GM23338 (cell line): Measurements from ENCODE around the gene SCYGR1. TPM values are rescaled to one million over a fixed set of nuclear protein-coding genes. Genes with fewer than 3 reads are reported as not detected.

Experiments
- ATAC-seq: fragments of 200-7000 bp; cut with Tn5 transposase; 3 replicates; pipeline ENCODE4 v1.9.1; 2020
- DNase-seq: peaks from one replicate; pipeline ENCODE4 v3.0.0-alpha.2; 2015; ENCODE audit warnings: low spot score
- H2AFZ ChIP-seq: fragments of 200-600 bp; sonication (generic); 2 replicates; pipeline ENCODE4 v1.8.0; 2016; ENCODE audit warnings: antibody characterized with exemption, mild to moderate bottlenecking, moderate library complexity
- H3F3A ChIP-seq: fragments of 200-600 bp; sonication (generic); replicated peaks from 2 replicates; pipeline ENCODE4 v1.8.0; 2017; ENCODE audit warnings: antibody characterized with exemption, mixed run types, low read depth
- H3K27ac ChIP-seq: fragments of 200-600 bp; sonication (generic); 2 replicates; pipeline ENCODE4 v1.6.1; 2016; ENCODE audit warnings: low read depth
- H3K27me3 ChIP-seq: fragments of 200-600 bp; sonication (generic); 2 replicates; pipeline ENCODE4 v1.8.0; 2016; ENCODE audit warnings: mild to moderate bottlenecking, mixed run types, moderate library complexity; ENCODE audit not compliant: insufficient read depth
- H3K36me3 ChIP-seq: fragments of 200-600 bp; sonication (generic); 2 replicates; pipeline ENCODE4 v1.8.0; 2016; ENCODE audit warnings: mild to moderate bottlenecking; ENCODE audit not compliant: insufficient read depth
- H3K4me1 ChIP-seq: fragments of 200-600 bp; sonication (generic); 2 replicates; pipeline ENCODE4 v1.8.0; 2016; ENCODE audit warnings: mild to moderate bottlenecking, moderate library complexity; ENCODE audit not compliant: insufficient read depth
- H3K4me2 ChIP-seq: fragments of 200-600 bp; sonication (generic); 2 replicates; pipeline ENCODE4 v1.7.1; 2017; ENCODE audit warnings: mixed run types
- H3K4me3 ChIP-seq: fragments of 200-600 bp; sonication (generic); 2 replicates; pipeline ENCODE4 v1.6.1; 2016; ENCODE audit warnings: mixed run types
- H3K79me2 ChIP-seq: fragments of 200-600 bp; sonication (generic); replicated peaks from 2 replicates; pipeline ENCODE4 v1.8.0; 2017; ENCODE audit warnings: mild to moderate bottlenecking; ENCODE audit not compliant: insufficient read depth
- H3K9me2 ChIP-seq: fragments of 200-600 bp; sonication (generic); 2 replicates; pipeline ENCODE4 v1.8.0; 2017; ENCODE audit not compliant: insufficient read depth
- H4K20me1 ChIP-seq: fragments of 200-600 bp; sonication (generic); replicated peaks from 2 replicates; pipeline ENCODE4 v1.8.0; 2017; ENCODE audit warnings: mild to moderate bottlenecking; ENCODE audit not compliant: insufficient read depth
- H3K27ac Mint-ChIP-seq: 2 replicates; pipeline ENCODE4 v1.8.0; 2020; ENCODE audit warnings: inconsistent platforms, mild to moderate bottlenecking, moderate library complexity, mixed read lengths
- H3K27me3 Mint-ChIP-seq: 3 replicates; pipeline ENCODE4 v1.8.0; 2022; ENCODE audit warnings: low read depth, mild to moderate bottlenecking, moderate library complexity, mixed read lengths, inconsistent platforms; ENCODE audit not compliant: insufficient read depth, poor library complexity
- H3K36me3 Mint-ChIP-seq: 3 replicates; pipeline ENCODE4 v1.8.0; 2021; ENCODE audit warnings: low read depth, mild to moderate bottlenecking, inconsistent platforms, moderate library complexity, mixed read lengths
- H3K4me1 Mint-ChIP-seq: 3 replicates; pipeline ENCODE4 v1.8.0; 2020; ENCODE audit warnings: mild to moderate bottlenecking, inconsistent platforms, mixed read lengths
- H3K4me3 Mint-ChIP-seq: 3 replicates; pipeline ENCODE4 v1.8.0; 2021; ENCODE audit warnings: moderate library complexity, mild to moderate bottlenecking, inconsistent platforms, mixed read lengths
- H3K9me3 Mint-ChIP-seq: 3 replicates; pipeline ENCODE4 v1.8.0; 2020; ENCODE audit warnings: moderate library complexity, mild to moderate bottlenecking, inconsistent platforms, mixed read lengths
- CTCF ChIP-seq, 2 experiments: fragments of 200-600 bp in 1 of 2; sonication (generic) in 1 of 2; conservative IDR thresholded peaks; 2 replicates each; pipeline versions ENCODE4 v1.5.1 to v1.6.1; 2016 to 2017; ENCODE audit warnings: antibody characterized with exemption in 2 of 2, low read depth in 2 of 2, mild to moderate bottlenecking in 2 of 2, moderate library complexity in 1 of 2
- NANOG ChIP-seq: IDR thresholded peaks from 2 replicates; pipeline ENCODE4 v1.6.1; 2016; ENCODE audit warnings: antibody characterized with exemption, borderline replicate concordance
- REST ChIP-seq: IDR thresholded peaks from one replicate; pipeline ENCODE4 v1.6.1; 2018; ENCODE audit warnings: antibody characterized with exemption; ENCODE audit not compliant: unreplicated experiment
- ZNF462 ChIP-seq: fragments of 250-450 bp; sonication (Bioruptor Pico); IDR thresholded peaks from 2 replicates; pipeline ENCODE4 v1.5.0; 2020; ENCODE audit warnings: mild to moderate bottlenecking, moderate library complexity
- polyA plus RNA-seq: library from polyadenylated mRNA; unstranded; fragments of >200 nt; fragmentation: Nextera tagmentation; extraction: Ambion mirVana; gene quantifications from 2 replicates; pipeline ENCODE4 v1.2.1, GENCODE V29; 2016
- total RNA-seq: library from RNA; depleted of rRNA; stranded (reverse); fragments of >200 nt; shearing (Covaris generic); gene quantifications from 2 replicates; pipeline ENCODE4 v1.2.3, GENCODE V29; 2014

Gene SCYGR1
- total and polyA plus RNA-seq, 2 experiments from 2014 or later, result not detected

- H3K4me2 ChIP-seq, result no peak overlapping the region
- no peaks in the 10 kb centered on the region for H3K27me3 ChIP-seq
- Mint-ChIP-seq H3K9me3 (no peaks in the 10 kb centered on the region), H3K36me3 (no peaks in the 10 kb centered on the region), H3K4me1 (peaks cover 8% of the 10 kb centered on the region), H3K27ac (no peak overlapping the region), H3K27me3 (no peaks in the 10 kb centered on the region), H3K4me3 (no peak overlapping the region)
- ATAC-seq (peak; percentile 47; the same call in 2 of the 3 replicates), DNase-seq (peak; percentile 54)
- no peaks in the 10 kb centered on the region for H4K20me1 ChIP-seq
- peak overlapping the region; percentile 60; the same call in 1 of the 2 replicates for H2AFZ ChIP-seq
- H3K4me1 ChIP-seq, result no peaks in the 10 kb centered on the region; the same call in 1 of the 2 replicates
- H3K4me3 ChIP-seq, result no peak overlapping the region
- H3K27ac ChIP-seq, result no peak overlapping the region
- H3K36me3 ChIP-seq, result no peaks in the 10 kb centered on the region
- no peaks in the 10 kb centered on the region for H3K9me2 ChIP-seq
- TF ChIP-seq REST (no peak), CTCF (conservative IDR thresholded peaks at IDR 0.05; ENCODE audit: low read depth in 2 of 2) (0 out of 4 replicates have a peak, but pooled peaks of 1 of the 2 experiments have one; percentile 1), NANOG (no peak), ZNF462 (CRISPR knock-in tag) (no peak)
- no peaks in the 10 kb centered on the region for H3K79me2 ChIP-seq
- H3F3A ChIP-seq, result no peaks in the 10 kb centered on the region
These were observed 36.1 kb upstream of the SCYGR1 start for GRCh38 chr2:227423656-227424499.
